Keratinocyte (primary cell): ENCODE results near the gene ASIC1. TPM values are rescaled to one million over a fixed set of nuclear protein-coding genes. Genes with fewer than 3 reads are reported as not detected.

ENCODE experiments used
- DNase-seq: peaks from one replicate; pipeline ENCODE4 v3.0.0-alpha.2; 2011; ENCODE audit warnings: low read depth, missing footprints, low spot score
- FAIRE-seq: peaks from 2 replicates; lab custom pipeline; 2011; peaks lifted over from hg19 to GRCh38; lab: Jason Lieb, UNC
- H2AFZ ChIP-seq: 2 replicates; pipeline ENCODE4 v1.6.0; 2012; ENCODE audit warnings: low read length, control low read depth, inconsistent platforms; ENCODE audit not compliant: control insufficient read depth
- H3K27ac ChIP-seq: 2 replicates; pipeline ENCODE4 v1.5.1; 2011; ENCODE audit warnings: low read length; ENCODE audit not compliant: control insufficient read depth, insufficient read depth
- H3K27me3 ChIP-seq: 3 replicates; pipeline ENCODE4 v1.6.0; 2011; ENCODE audit warnings: low read length; ENCODE audit not compliant: control insufficient read depth, insufficient read depth; ENCODE audit errors: extremely low read depth
- H3K36me3 ChIP-seq, 2 experiments: 2 replicates in 1 of 2; 3 replicates in 1 of 2; pipeline ENCODE4 v1.5.1; 2011; ENCODE audit warnings: low read length in 2 of 2, mild to moderate bottlenecking in 1 of 2; ENCODE audit not compliant: control insufficient read depth in 2 of 2, insufficient read depth in 2 of 2; ENCODE audit errors: extremely low read depth in 1 of 2
- H3K4me1 ChIP-seq: 3 replicates; pipeline ENCODE4 v1.5.1; 2011; ENCODE audit warnings: low read length; ENCODE audit not compliant: control insufficient read depth, insufficient read depth; ENCODE audit errors: extremely low read depth
- H3K4me2 ChIP-seq: 3 replicates; pipeline ENCODE4 v1.6.0; 2011; ENCODE audit warnings: low read depth, low read length; ENCODE audit not compliant: control insufficient read depth, insufficient read depth; ENCODE audit errors: extremely low read depth
- H3K4me3 ChIP-seq, 3 experiments: fragments of 200-600 bp in 1 of 3; sonication (generic) in 1 of 3; 2 replicates in 2 of 3; 3 replicates in 1 of 3; pipeline ENCODE4 v1.5.1; 2011 to 2016; ENCODE audit warnings: low read length in 3 of 3, mild to moderate bottlenecking in 3 of 3, control low read depth in 2 of 3, inconsistent platforms in 1 of 3, low read depth in 1 of 3, mixed read lengths in 1 of 3, mixed run types in 1 of 3, moderate library complexity in 1 of 3; ENCODE audit not compliant: control insufficient read depth in 2 of 3, insufficient read depth in 2 of 3; ENCODE audit errors: extremely low read depth in 1 of 3
- H3K79me2 ChIP-seq: 2 replicates; pipeline ENCODE4 v1.6.0; 2012; ENCODE audit warnings: low read length; ENCODE audit not compliant: control insufficient read depth, insufficient read depth
- H3K9ac ChIP-seq: 3 replicates; pipeline ENCODE4 v1.6.0; 2011; ENCODE audit warnings: low read length; ENCODE audit not compliant: control insufficient read depth, insufficient read depth; ENCODE audit errors: extremely low read depth
- H3K9me1 ChIP-seq: 3 replicates; pipeline ENCODE4 v1.6.0; 2011; ENCODE audit warnings: low read length; ENCODE audit not compliant: control insufficient read depth, insufficient read depth; ENCODE audit errors: extremely low read depth
- H3K9me3 ChIP-seq: 2 replicates; pipeline ENCODE4 v1.5.1; 2012; ENCODE audit warnings: low read depth, low read length; ENCODE audit not compliant: control insufficient read depth
- H4K20me1 ChIP-seq: 3 replicates; pipeline ENCODE4 v1.6.0; 2011; ENCODE audit warnings: low read length; ENCODE audit not compliant: control insufficient read depth, insufficient read depth; ENCODE audit errors: extremely low read depth
- CTCF ChIP-seq, 3 experiments: IDR thresholded peaks in 1 of 3; conservative IDR thresholded peaks in 1 of 3; optimal IDR thresholded peaks in 1 of 3; 2 replicates in 2 of 3; 3 replicates in 1 of 3; pipeline versions ENCODE3 to v1.5.1; 2011; ENCODE audit warnings: low read length in 3 of 3, mild to moderate bottlenecking in 3 of 3, moderate library complexity in 2 of 3, control low read depth in 1 of 3, inconsistent platforms in 1 of 3; ENCODE audit not compliant: insufficient read depth in 2 of 3; ENCODE audit errors: extremely low read depth in 1 of 3
- EZH2 ChIP-seq: IDR thresholded peaks from one replicate; pipeline ENCODE4 v1.6.1; 2012; ENCODE audit warnings: inconsistent platforms, mild to moderate bottlenecking, low read length, moderate library complexity
- dilution Hi-C: fragments of 300-500 bp; cut with MboI; formaldehyde crosslinking; loops from one replicate; pipeline ENCODE4 v1.7.0; 2020; ENCODE audit warnings: low sequenced_read_pairs; ENCODE audit not compliant: extremely low pct_ligation_motif_present
- polyA plus RNA-seq, 5 experiments: library from polyadenylated mRNA; depleted of rRNA in 3 of 5; stranded (reverse) in 3 of 5; stranded (forward) in 1 of 5; unstranded in 1 of 5; fragments of >200 nt; gene quantifications; 1 replicate in 1 of 5; 2 replicates in 3 of 5; 3 replicates in 1 of 5; pipeline versions ENCODE4 v1.2.1 to v1.2.3, GENCODE V29; 2011 to 2012; ENCODE audit warnings: missing spikeins in 2 of 5, low read depth in 1 of 5, low replicate concordance in 1 of 5

Gene ASIC1
- polyA plus RNA-seq, 1 donor (not counting 4 experiments of a cell fraction or from before 2014, with no cell fraction given): 5.7 TPM

GRCh38 chr12:50061171-50061570 is 3.8 kb downstream of the ASIC1 start:
- no peak overlapping the region for H3K4me2 ChIP-seq
- no peaks in the 10 kb centered on the region for H4K20me1 ChIP-seq
- no peaks in the 10 kb centered on the region for H3K9me1 ChIP-seq
- no peak overlapping the region for H3K27ac ChIP-seq
- no peaks in the 10 kb centered on the region for H3K9me3 ChIP-seq
- TF ChIP-seq CTCF (optimal IDR thresholded peaks at IDR 0.05 in 1 of 3, IDR thresholded peaks at IDR 0.05 in 1 of 3, conservative IDR thresholded peaks at IDR 0.05 in 1 of 3; ENCODE audit: extremely low read depth in 1 of 3, insufficient read depth in 2 of 3, low read length in 3 of 3) (no peak), EZH2 (no peak)
- H3K79me2 ChIP-seq: no peaks in the 10 kb centered on the region
- H3K36me3 ChIP-seq: no peaks in the 10 kb centered on the region
- dilution Hi-C loops: loop anchor here (10.0 to 25.0 kb wide), 2 partner anchors 56 to 199 kb away; no protein-coding TSS in a partner anchor
- H3K27me3 ChIP-seq: peaks cover 7% of the 10 kb centered on the region
- no peak for FAIRE-seq
- peaks cover 13% of the 10 kb centered on the region for H3K4me1 ChIP-seq
- DNase-seq: no peak
- no peak overlapping the region for H2AFZ ChIP-seq
- H3K4me3 ChIP-seq: no peak overlapping the region
- no peak overlapping the region for H3K9ac ChIP-seq

GRCh38 chr12:50061946-50062686 is 4.7 kb downstream of the ASIC1 start:
- Histone ChIP-seq H3K9me3 (no peaks in the 10 kb centered on the region), H2AFZ (no peak overlapping the region), H3K27me3 (no peaks in the 10 kb centered on the region), H3K4me3 (no peak overlapping the region), H3K4me2 (no peak overlapping the region), H3K4me1 (peaks cover 8% of the 10 kb centered on the region), H4K20me1 (no peaks in the 10 kb centered on the region), H3K27ac (no peak overlapping the region), H3K79me2 (no peaks in the 10 kb centered on the region), H3K9me1 (no peaks in the 10 kb centered on the region), H3K36me3 (peaks cover 0 to 1% of the 10 kb centered on the region in 2 experiments), H3K9ac (no peak overlapping the region)
- FAIRE-seq (no peak), DNase-seq (no peak)
- TF ChIP-seq CTCF (optimal IDR thresholded peaks at IDR 0.05 in 1 of 3, IDR thresholded peaks at IDR 0.05 in 1 of 3, conservative IDR thresholded peaks at IDR 0.05 in 1 of 3; ENCODE audit: extremely low read depth in 1 of 3, insufficient read depth in 2 of 3, low read length in 3 of 3) (no peak), EZH2 (no peak)
- dilution Hi-C loops: loop anchor here (10.0 to 25.0 kb wide), 2 partner anchors 57 to 200 kb away; no protein-coding TSS in a partner anchor
